Activated T-cell treated with anti-CD3 and anti-CD28 coated beads, Interleukin-2, amount 50 U/mL, for 1 hour (primary cell): Measurements from ENCODE around the gene SLC35B2.
A peak's percentile ranks its signal among the peaks of the same experiment; 100 is the strongest.

Experiments used
- DNase-seq: peaks from one replicate; pipeline ENCODE4 v3.0.0-alpha.2; 2020

Gene SLC35B2

DNA sequence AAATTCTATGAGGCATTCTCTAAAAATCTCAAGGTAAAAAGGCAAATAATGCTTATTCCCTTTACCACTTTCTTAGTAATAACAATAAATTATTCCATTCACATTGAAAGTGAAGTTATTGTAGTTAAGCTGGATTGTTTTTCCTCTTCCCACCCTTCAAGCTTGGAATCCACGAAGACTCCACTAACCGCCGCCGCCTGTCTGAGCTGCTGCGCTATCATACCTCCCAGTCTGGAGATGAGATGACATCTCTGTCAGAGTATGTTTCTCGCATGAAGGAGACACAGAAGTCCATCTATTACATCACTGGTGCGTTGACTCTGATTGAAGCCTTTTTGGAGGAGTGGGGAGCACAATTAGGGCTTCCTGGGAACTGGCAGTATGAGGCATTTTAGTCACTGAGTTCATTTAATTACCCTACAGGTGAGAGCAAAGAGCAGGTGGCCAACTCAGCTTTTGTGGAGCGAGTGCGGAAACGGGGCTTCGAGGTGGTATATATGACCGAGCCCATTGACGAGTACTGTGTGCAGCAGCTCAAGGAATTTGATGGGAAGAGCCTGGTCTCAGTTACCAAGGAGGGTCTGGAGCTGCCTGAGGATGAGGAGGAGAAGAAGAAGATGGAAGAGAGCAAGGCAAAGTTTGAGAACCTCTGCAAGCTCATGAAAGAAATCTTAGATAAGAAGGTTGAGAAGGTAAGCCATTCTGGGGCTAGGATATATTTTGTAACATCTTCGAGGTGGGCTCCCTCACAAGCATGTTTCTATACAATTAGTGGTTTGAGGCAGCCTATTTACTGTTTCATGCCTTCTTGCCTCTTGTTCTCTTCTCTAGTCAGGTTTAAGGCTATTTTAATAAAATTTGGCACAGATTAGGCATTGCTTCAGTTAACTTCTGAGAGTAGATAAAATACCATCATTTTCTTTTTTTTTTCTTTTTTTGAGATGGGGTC lies 5.5 kb downstream of the SLC35B2 start:
- no peak for DNase-seq

DNA sequence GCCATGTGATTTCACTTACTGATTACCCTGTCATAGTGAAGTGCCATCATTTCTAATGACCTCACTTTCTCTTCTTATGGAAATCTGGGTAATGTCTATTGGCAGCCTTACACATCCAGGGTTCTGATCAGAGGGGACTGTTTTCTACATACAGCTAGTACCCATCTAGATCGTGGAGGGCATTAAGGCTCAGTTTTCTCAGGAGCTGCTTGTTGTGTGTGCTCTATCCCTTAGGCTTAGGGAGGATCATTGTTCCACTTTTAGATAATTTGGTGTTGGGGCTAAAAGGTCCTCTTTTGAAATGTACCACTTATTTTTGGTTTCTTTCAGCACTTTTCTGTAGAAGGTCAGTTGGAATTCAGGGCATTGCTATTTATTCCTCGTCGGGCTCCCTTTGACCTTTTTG lies 6.6 kb downstream of the SLC35B2 start:
- DNase-seq = no peak

DNA sequence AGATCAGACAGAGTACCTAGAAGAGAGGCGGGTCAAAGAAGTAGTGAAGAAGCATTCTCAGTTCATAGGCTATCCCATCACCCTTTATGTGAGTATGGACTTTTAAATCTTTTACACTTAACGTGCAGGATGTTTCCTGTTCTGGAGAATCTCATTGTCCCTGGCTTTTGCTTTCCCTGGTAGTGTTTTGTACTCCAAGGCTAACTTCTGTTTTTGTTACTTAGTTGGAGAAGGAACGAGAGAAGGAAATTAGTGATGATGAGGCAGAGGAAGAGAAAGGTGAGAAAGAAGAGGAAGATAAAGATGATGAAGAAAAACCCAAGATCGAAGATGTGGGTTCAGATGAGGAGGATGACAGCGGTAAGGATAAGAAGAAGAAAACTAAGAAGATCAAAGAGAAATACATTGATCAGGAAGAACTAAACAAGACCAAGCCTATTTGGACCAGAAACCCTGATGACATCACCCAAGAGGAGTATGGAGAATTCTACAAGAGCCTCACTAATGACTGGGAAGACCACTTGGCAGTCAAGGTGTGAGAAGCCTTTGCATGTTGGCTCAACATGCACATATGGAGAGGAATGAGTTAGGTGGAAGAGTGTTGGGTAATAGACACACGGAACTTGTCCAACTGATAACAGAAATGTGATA lies 7.1 kb downstream of the SLC35B2 start:
- no peak for DNase-seq

DNA sequence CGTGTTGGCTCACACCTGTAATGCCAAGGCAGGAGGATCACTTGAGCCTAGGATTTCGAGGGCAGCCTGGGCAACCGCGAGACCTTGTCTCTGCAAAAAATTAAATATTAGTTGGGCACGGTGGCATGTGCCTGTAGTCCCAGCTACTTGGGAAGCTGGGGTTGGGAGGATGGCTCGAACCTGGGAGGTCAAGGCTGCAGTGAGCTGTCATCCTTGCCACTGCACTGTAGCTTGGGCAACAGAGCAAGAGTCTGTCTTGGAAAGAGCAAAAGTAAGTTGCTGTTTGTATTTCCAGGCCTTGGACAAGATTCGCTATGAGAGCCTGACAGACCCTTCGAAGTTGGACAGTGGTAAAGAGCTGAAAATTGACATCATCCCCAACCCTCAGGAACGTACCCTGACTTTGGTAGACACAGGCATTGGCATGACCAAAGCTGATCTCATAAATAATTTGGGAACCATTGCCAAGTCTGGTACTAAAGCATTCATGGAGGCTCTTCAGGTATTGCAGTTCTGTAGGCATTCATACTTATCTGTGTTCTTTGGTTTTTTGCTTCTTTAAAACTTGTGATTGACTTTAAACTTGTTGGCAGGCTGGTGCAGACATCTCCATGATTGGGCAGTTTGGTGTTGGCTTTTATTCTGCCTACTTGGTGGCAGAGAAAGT lies 8.1 kb downstream of the SLC35B2 start:
- DNase-seq = no peak

DNA sequence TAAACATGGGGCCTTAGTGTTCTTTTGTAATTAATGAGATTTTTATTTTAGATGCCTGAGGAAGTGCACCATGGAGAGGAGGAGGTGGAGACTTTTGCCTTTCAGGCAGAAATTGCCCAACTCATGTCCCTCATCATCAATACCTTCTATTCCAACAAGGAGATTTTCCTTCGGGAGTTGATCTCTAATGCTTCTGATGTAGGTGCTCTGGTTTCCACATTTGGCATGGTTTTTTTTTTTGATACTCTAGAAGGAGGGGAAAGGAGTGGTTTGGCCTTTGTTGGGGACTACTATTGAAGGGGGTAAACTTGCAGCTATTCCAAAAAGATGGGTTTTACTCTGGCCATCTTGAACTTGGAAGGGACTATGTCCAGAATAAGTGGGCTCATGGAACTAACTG lies 8.7 kb downstream of the SLC35B2 start:
- no peak for DNase-seq

DNA sequence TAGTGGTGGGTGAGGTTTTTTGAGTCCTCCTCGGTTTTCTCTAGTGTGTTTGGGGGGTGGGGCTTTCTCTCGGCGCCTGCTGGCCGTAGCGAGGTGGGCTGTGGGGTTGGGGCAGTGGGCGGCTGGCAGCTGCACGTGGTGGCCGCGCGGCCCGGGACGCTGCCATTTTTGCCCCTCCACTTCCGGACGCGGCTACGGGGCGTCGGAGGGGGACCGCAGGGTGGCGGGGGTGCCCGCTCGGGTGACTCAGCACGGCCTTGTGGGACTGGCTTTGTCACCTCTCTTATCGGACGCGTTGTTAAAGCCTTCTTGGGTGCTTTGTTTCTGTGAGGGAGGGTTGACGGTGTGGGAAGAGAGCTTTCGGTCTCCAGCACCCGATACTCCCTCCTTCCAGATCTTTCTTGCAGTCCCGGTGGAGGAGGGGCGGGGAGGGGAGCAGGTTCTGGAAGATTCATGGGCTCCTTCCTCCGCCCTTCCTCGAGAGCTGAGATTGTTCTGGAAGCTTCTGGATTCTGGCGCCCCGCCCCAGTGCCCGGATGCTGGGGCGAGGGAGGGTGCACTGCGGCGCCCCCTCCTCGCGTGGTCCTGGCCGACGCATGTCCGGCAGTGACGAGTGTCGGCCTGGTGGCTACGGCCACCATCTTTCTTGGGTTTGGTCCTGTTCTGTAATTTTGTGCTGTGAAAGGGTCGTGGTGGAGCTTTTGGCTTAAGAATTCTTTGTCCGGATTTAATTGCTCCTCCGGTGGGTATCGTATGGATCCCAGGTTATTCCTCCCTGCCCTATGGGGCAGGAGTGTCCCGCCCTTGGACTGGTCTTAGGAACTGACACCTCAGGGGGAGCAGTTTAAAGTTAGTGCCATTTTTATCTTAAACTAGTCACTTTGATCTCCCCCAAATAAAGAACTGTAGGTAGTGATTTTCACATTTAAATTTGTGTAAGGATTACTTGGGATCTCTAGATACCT lies 9.7 kb downstream of the SLC35B2 start:
- DNase-seq = peak; percentile 89

DNA sequence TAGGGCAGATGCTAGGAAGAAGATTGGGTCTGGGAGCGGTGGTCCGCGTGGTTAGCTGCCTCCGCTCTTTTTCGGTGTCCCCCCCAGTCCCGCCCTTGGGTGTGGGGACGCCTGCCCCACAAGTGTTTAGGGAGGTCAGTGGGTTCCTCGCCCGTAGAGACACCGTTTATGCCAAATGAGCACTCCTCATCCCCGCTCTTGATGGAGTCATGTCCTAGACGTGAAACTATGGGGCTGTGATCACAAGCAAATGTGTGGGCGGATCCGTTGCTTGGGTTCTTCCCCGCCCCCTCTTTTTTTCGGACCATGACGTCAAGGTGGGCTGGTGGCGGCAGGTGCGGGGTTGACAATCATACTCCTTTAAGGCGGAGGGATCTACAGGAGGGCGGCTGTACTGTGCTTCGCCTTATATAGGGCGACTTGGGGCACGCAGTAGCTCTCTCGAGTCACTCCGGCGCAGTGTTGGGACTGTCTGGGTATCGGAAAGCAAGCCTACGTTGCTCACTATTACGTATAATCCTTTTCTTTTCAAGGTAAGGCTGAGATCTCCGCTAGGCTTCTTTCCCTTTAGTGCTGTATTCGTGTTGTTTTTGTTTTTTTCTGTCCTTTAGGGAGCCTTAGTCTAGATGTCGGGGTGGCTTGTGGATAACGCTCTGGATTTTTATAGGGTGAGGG lies 10.5 kb downstream of the SLC35B2 start, which contains the start of gene HSP90AB1:
HSP90AB1 (plus strand) TSS at position 439 of the 675 bp plus-strand sequence. CDS start 1,529 bp downstream, outside the sequence.
- peak; percentile 93 for DNase-seq

DNA sequence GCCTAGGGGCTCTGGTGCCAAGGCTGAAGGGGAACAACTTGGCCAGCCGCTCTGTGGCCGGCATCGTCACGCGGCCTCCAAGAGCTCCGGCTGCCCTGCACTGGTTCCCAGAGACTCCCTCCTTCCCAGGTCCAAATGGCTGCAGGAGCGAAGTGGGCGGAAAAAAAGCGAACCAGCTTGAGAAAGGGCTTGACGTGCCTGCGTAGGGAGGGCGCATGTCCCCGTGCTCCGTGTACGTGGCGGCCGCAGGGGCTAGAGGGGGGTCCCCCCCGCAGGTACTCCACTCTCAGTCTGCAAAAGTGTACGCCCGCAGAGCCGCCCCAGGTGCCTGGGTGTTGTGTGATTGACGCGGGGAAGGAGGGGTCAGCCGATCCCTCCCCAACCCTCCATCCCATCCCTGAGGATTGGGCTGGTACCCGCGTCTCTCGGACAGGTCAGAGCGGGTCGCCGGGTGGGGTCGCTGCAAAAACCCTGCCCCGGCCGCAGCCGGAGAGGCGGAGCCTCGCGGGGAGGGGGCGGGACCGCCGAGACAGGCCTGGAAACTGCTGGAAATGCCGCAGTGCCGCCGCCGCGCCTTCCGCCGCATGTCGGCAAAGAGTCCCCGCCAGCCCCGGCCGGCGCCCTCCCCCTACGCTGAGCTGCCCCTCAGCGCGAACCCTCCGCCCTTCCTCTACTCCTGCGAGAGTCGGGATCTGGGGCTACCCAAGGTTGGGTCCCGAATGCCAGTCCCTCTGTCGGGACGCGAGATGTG lies 11.2 kb downstream of the SLC35B2 start:
- DNase-seq = peak; percentile 85

DNA sequence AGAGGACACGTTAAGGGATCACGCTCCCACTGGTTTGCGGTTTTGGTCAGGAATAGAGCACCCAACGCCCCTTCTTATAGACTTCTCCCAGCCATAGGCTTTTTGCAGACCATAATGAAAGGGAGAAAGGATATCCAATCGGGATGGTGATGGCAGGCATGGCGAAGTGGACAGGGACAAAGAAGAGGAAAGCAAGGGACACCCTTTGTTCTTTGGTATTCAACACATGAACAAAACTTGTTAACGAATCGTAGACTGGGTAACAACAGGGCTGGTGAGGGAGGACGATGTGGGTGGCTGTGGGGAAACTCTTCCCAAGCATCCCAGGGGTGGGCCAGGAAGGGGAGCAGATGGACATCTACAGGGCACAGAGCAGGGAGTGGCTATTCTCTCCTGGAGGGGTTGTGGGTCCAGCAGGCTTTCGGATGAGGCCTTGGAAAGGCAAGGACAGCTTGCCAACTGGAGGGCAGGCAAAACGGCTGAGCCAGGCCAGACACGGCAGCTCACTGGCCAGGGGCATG lies 11.9 kb downstream of the SLC35B2 start:
- DNase-seq = no peak

DNA sequence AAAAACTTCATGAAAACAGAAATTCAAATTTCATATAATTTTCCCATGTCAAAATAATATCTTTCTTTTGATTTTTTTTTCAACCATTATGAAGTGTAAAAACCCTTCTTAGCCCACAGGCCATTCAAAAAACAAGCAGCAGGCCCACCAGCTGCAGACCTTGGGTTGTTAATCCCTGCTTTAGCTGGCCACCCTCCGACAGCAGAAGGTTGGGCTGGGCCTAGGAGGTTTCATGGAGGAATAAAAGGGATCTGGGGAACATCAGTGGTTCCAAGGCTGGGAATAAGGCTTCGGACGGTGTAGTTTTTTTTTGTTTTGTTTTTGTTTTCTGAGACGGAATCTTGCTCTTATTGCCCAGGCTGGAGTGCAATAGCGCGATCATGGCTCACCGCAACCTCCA lies 14.0 kb downstream of the SLC35B2 start:
- DNase-seq = no peak

DNA sequence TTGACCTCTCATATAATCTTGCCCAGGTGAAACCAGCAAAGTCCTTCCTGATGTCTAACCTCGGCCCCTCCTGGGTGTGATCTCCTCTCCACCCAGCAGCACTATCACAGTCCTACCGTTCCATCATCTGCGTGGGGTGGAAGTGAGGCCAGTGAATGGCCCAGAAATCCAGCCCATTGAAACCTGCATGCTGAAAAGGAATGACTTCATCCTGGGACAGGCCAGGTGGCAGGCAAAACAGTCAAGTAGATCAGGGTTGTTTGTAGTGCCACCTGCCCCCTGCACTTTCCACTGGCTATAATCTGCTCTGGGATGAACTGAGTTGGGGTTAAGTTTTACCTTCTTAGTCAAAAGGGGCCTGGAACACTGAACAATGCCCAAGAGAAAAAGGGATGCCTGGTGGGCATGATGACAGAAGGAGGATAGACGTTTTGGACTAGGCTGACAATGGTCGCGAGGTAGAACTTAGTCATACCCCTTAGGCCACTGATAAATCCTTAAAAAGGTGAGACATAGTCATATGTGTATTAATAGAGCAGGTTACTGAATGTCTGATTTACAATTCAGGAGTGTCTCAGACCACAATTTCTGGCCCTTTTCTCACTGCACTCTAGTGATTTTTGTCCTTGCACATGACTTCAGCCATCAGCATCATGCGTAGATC lies 18.5 kb downstream of the SLC35B2 start:
- DNase-seq = no peak

DNA sequence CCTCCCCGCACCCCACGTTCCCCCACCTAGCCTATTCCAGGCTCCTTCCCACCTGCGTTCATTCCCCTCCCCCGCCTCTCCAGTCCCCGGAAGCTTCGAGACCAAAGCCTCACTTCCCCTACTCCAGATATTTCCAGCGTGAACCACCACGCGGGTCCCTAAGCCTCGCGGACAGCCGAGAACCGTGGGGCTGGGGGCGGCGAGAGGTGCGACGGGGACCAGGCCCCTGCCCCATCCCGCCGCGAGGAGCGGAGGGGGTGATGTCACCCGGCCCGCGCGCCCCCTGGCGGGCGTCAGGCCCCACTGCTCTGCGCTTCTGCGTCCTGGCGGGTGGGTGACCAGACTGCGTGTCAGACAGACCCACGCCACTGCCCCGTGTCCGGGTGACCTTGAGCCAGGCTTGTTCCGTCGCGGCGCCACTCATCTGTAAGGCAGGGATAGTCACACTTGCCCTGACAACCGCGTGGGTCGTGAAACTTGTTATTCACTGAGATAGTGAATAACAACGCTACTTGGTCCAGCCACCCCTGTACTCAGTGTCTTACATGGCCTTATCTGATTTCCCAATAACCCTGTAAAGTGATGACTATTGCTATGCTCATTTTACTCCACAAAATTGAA lies 19.4 kb downstream of the SLC35B2 start:
- peak; percentile 85 for DNase-seq

DNA sequence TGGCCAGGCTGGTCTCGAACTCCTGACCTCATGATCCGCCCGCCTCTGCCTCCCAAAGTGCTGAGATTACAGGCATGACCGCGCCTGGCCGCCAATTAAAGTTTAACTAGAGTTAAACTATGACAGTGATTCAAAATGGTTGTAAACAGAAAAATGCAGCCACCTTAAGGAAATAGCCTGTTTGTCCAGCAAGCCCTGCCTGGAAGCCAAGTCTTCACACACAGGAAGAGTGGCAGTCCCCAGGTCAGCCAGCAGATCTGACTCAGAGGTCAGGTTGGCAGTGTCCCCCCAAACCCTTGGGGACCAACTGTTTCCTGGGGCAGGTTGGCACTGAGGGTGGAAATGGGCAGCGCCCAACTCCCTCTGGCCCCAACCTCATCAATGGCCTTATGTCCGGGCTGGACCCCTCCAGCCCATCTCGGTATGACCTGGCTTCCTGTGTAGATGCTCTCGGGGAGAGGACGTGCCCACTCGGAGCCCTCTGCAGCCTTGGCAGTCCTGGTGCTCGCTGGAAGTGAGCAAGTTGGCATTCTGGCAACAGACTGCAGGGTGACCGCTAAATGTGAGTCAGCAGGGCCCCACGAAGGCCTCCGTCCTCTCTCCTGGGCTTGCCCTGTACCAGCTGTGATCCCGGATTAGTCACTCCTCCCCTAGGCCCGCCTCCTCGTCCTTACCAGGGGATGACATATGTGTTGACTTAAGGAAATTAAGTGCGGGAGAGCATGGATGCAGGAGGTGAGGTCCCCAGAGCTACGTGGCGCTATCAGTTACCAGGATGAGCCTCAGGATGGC lies 20.1 kb downstream of the SLC35B2 start:
- DNase-seq = peak; percentile 68

DNA sequence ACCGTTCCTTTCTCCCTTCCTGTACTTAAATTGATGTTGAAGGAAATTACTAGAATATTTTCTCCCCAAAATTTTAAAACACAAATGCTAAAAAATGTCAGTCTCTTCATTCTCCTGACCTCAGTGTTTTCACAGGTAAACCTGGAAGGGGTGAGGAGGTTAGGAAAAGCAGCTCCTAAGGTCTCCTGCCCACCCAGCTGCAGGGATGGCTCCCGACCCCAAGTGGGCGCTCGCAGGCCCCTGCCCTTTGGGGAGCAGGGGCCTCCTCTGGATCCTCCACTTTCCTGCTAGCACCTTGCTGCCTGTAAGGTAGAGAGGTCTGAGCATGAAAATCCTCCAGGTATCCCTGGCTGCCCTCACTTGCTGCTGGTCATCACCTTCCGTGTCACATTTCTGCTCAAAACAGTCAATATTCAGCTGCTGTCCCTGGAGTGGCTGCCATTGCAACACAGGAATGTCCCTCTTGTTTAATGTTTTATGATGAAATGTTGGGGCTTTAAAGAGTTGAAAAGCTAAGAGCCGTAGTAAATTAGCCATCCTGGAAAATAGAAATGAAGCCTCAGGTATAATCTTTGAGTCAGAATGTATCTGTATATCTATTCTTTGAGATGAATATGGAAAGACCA lies 21.3 kb downstream of the SLC35B2 start:
- no peak for DNase-seq

DNA sequence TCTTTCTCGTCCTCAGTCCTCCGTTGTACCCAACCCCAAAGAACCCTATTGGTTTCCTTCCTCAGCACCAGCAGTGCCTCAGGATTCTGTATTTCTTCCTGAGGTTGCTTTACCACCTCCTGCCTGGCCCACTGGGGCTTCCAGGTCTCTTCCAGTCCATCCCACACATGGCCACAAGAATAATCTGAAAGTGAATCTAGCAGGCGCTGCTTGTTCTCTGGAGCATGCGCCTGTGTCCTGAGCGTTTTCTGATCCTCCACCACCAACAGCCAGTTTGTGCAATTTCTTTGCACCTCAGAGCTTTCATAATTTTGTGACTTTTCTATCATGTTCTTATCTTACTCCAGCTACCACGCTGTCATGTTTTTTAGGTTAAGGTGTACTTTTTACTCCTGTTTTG lies 22.1 kb downstream of the SLC35B2 start:
- no peak for DNase-seq

DNA sequence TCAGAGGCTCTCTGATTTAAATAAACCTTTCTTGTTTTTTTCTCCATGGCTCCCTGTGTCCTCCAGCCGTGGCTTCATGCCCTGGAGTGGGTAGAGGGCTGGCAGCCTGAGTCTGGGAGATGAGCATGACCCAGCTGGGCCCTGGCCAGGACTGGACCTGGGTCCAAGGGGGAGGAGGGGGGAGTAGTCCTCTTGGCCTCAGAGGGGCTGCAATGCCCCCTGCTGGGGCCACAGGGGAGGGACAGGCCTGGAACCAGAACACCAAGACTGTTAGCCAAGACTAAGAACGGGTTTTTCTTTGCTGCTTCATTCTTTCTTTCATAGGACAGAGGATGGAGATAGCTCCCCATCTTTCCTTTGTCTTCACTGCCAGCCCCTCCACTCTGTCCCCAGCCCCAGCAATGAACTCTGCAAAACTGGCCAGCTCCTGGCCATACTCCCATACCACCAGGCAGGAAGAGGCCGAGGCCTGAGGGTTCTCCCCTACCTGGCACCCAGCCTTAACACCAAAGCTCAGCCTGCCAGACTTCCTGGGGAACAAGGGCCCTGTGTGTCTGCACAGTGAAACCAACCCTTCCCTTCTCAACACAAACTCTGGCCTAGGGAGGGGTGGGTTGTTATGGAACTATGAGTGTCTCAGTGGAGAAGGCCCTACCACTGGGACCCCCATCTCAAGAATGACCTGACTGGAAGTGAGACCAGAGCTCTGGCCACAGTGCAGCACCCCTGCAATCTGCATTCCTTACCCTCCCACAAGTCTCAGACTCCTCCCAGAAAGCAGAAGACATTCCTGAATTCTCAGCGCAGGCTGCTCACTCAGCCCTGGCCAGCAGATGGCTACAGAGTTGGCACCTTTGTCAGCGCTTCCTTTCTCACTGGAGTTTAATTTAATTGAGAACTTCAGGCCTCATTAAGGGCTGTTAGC lies 23.0 kb downstream of the SLC35B2 start:
- no peak for DNase-seq

DNA sequence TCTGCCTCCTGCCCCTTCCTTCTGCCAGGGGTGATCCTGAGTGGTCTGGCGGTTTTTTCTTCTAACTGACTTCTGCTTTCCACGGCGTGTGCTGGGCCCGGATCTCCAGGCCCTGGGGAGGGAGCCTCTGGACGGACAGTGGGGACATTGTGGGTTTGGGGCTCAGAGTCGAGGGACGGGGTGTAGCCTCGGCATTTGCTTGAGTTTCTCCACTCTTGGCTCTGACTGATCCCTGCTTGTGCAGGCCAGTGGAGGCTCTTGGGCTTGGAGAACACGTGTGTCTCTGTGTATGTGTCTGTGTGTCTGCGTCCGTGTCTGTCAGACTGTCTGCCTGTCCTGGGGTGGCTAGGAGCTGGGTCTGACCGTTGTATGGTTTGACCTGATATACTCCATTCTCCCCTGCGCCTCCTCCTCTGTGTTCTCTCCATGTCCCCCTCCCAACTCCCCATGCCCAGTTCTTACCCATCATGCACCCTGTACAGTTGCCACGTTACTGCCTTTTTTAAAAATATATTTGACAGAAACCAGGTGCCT lies 23.7 kb downstream of the SLC35B2 start:
- no peak for DNase-seq
